Measurements from ENCODE around the gene REEP2.

The REEP2 gene

DNA sequence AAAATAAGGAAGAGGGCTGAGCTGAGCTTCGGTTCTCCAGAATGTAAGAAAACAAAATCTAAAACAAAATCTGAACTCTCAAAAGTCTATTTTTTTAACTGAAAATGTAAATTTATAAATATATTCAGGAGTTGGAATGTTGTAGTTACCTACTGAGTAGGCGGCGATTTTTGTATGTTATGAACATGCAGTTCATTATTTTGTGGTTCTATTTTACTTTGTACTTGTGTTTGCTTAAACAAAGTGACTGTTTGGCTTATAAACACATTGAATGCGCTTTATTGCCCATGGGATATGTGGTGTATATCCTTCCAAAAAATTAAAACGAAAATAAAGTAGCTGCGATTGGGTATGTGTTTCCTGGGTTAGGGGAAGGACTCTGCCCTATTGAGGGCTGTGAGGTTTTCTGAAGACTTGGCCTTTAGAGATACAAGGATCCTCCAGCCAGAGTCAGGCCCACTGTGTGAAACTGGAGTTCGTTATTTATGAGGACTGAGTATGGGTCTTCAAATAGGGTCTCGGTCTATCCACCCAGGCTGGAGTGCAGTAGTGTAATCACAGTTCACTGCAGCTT, 30.2 kb downstream of the REEP2 start:
- no peaks in the 10 kb centered on the region for H3K9me3 ChIP-seq (ENCODE audit: severe bottlenecking)
- H3K36me3 ChIP-seq (ENCODE audit: low read depth): peaks cover 26% of the 10 kb centered on the region
- ATAC-seq (ENCODE audit: low read depth) (no peak), DNase-seq (ENCODE audit: low spot score) (no peak)
- no peak overlapping the region for H3K4me3 ChIP-seq (ENCODE audit: severe bottlenecking)
- TF ChIP-seq, protein P1, sequence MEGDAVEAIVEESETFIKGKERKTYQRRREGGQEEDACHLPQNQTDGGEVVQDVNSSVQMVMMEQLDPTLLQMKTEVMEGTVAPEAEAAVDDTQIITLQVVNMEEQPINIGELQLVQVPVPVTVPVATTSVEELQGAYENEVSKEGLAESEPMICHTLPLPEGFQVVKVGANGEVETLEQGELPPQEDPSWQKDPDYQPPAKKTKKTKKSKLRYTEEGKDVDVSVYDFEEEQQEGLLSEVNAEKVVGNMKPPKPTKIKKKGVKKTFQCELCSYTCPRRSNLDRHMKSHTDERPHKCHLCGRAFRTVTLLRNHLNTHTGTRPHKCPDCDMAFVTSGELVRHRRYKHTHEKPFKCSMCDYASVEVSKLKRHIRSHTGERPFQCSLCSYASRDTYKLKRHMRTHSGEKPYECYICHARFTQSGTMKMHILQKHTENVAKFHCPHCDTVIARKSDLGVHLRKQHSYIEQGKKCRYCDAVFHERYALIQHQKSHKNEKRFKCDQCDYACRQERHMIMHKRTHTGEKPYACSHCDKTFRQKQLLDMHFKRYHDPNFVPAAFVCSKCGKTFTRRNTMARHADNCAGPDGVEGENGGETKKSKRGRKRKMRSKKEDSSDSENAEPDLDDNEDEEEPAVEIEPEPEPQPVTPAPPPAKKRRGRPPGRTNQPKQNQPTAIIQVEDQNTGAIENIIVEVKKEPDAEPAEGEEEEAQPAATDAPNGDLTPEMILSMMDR (IDR thresholded peaks at IDR 0.05; ENCODE audit: poor library complexity, severe bottlenecking): no peak
- no peak overlapping the region for H3K27ac ChIP-seq (ENCODE audit: poor library complexity, severe bottlenecking)
- H3K4me1 ChIP-seq (ENCODE audit: insufficient read depth, poor library complexity, severe bottlenecking): peaks cover 7% of the 10 kb centered on the region
- H3K27me3 ChIP-seq (ENCODE audit: insufficient read depth, poor library complexity, severe bottlenecking): no peaks in the 10 kb centered on the region

DNA sequence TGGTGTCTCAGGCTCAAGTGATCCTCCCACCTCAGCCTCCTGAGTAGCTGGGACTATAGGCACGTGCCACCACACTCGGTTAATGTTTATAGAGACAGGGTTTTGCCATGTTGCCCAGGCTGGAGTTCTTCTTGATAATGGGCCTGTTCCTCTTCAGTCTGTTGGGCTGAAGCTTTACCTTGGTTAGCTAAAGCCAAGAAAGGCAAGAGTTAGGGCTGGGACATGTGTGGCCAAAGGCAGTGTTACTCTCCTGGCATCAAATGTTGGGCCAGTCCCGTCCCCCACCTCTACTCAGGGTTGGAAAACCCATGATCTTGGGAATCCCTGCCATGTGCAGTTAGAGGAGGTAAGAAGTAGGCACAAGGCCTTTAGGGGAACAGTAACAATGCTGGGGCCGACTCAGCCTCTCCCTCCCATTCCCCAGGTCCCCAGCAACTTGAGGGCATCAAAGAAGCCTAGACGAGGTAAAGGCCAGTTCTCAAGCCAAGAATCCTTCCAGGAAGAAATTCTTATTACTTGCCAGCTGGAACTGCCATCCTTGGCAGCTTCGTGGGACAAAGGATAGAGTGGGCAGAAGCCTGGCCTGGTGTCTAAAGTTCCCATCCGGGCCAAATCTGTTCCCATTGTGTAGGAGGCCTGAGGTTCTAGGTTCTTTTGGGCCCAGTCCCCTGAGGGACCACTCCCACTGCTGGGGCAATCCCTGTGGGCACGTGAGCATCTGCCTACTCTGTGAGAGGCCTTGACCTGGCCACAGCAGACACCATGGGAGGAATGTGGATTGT, 30.9 kb downstream of the REEP2 start:
- ATAC-seq (ENCODE audit: low read depth) (peak; percentile 5), DNase-seq (ENCODE audit: low spot score) (no peak)
- Histone ChIP-seq H3K36me3 (ENCODE audit: low read depth) (peaks cover 26% of the 10 kb centered on the region), H3K9me3 (ENCODE audit: severe bottlenecking) (no peaks in the 10 kb centered on the region), H3K4me1 (ENCODE audit: insufficient read depth, poor library complexity, severe bottlenecking) (peaks cover 7% of the 10 kb centered on the region), H3K4me3 (ENCODE audit: severe bottlenecking) (no peak overlapping the region), H3K27me3 (ENCODE audit: insufficient read depth, poor library complexity, severe bottlenecking) (no peaks in the 10 kb centered on the region), H3K27ac (ENCODE audit: poor library complexity, severe bottlenecking) (peak overlapping the region; percentile 11)
- TF ChIP-seq, protein P1 (IDR thresholded peaks at IDR 0.05; ENCODE audit: poor library complexity, severe bottlenecking): no peak

DNA sequence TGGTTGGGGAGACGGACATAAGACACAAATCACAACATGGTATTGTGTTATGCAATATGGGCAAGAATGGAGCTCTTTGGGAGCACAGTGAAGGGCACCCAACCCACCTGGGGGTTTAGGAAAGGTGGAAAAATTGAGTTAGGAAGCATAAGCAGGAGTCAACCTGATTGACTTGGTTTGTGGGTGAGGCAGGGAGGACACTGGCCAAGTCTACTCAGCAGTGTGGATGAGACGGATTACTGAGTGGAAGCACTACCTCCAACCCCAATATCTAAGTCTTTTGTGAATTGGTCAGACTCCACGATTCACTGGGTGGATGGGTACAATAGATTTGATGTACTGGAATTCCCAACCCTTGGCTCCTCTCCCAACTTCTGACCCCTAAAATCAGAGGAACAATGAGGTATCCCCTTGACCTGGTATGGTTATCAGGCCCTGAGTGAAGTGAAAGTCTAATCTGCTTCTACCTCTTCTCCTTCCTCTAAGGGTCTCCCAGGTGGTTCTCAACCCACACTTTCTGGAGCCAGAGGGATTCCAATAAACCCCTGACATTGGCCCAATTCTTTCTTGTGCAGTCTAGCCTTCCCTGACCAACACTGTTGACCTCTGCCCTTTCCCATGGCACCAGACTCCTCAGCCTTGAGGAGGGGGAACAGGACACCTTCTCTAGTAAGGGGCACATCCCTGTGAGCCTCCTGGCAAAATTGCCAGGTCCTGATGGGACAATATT, 31.6 kb downstream of the REEP2 start:
- peaks cover 7% of the 10 kb centered on the region for H3K4me1 ChIP-seq (ENCODE audit: insufficient read depth, poor library complexity, severe bottlenecking)
- no peak overlapping the region for H3K4me3 ChIP-seq (ENCODE audit: severe bottlenecking)
- H3K9me3 ChIP-seq (ENCODE audit: severe bottlenecking): no peaks in the 10 kb centered on the region
- TF ChIP-seq, protein P1 (IDR thresholded peaks at IDR 0.05; ENCODE audit: poor library complexity, severe bottlenecking): no peak
- no peaks in the 10 kb centered on the region for H3K27me3 ChIP-seq (ENCODE audit: insufficient read depth, poor library complexity, severe bottlenecking)
- DNase-seq (ENCODE audit: low spot score) (no peak), ATAC-seq (ENCODE audit: low read depth) (peak; percentile 28)
- peaks cover 26% of the 10 kb centered on the region for H3K36me3 ChIP-seq (ENCODE audit: low read depth)
- H3K27ac ChIP-seq (ENCODE audit: poor library complexity, severe bottlenecking): peak overlapping the region; percentile 11

DNA sequence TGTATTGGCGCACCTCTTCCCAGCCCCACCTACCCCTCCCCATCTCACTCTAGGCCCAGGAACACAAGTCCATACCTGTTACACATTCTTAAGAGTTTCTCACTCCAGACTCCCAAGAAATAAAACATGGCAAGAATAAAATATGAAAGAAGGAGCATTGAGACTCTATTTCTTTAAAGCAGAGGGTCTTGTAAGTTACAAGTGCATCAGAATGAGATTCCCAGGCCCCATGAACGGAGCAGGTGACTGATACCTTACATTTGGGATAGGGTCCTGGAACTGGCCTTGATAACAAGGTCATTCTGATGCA, 32.1 kb downstream of the REEP2 start:
- H3K36me3 ChIP-seq (ENCODE audit: low read depth): peaks cover 23% of the 10 kb centered on the region
- TF ChIP-seq, protein P1 (IDR thresholded peaks at IDR 0.05; ENCODE audit: poor library complexity, severe bottlenecking): no peak
- peaks cover 7% of the 10 kb centered on the region for H3K4me1 ChIP-seq (ENCODE audit: insufficient read depth, poor library complexity, severe bottlenecking)
- H3K27me3 ChIP-seq (ENCODE audit: insufficient read depth, poor library complexity, severe bottlenecking): no peaks in the 10 kb centered on the region
- no peaks in the 10 kb centered on the region for H3K9me3 ChIP-seq (ENCODE audit: severe bottlenecking)
- no peak overlapping the region for H3K4me3 ChIP-seq (ENCODE audit: severe bottlenecking)
- peak overlapping the region; percentile 11 for H3K27ac ChIP-seq (ENCODE audit: poor library complexity, severe bottlenecking)
- DNase-seq (ENCODE audit: low spot score) (no peak), ATAC-seq (ENCODE audit: low read depth) (peak; percentile 20)
